ENCODE results near the gene SERPINB10.
"Not testable (repeated sequence)": the region's sequence is repeated elsewhere in the genome, so short reads cannot be mapped to it uniquely, and the experiment has no call there.

Gene SERPINB10

GRCh38 chr18:63892566-63892965, 15.2 kb upstream of the SERPINB10 start:
- DNase-seq (ENCODE audit: low read depth in 2 of 2): no peak

- no peak for DNase-seq (ENCODE audit: low read depth in 2 of 2)
Observed at GRCh38 chr18:63894106-63894772, 13.5 kb upstream of the SERPINB10 start.

GRCh38 chr18:63895190-63895589, 12.6 kb upstream of the SERPINB10 start:
- no peak for DNase-seq (ENCODE audit: low read depth in 2 of 2)

- no peak for DNase-seq (ENCODE audit: low read depth in 2 of 2)
Observed at GRCh38 chr18:63897072-63897471, 10.7 kb upstream of the SERPINB10 start.

- no peak for DNase-seq (ENCODE audit: low read depth in 2 of 2)
Observed at GRCh38 chr18:63899206-63899605, 8.6 kb upstream of the SERPINB10 start.

GRCh38 chr18:63903851-63904570, 3.7 kb upstream of the SERPINB10 start:
- no peak for DNase-seq (ENCODE audit: low read depth in 2 of 2)

- DNase-seq (ENCODE audit: low read depth in 2 of 2): no peak
Observed at GRCh38 chr18:63904694-63905093, 3.1 kb upstream of the SERPINB10 start.

- DNase-seq (ENCODE audit: low read depth in 2 of 2): no peak
Observed at GRCh38 chr18:63905361-63905760, 2.4 kb upstream of the SERPINB10 start.

- DNase-seq (ENCODE audit: low read depth in 2 of 2): no peak
Observed at GRCh38 chr18:63906056-63906455, 1.7 kb upstream of the SERPINB10 start.

GRCh38 chr18:63908858-63909257, 1.1 kb downstream of the SERPINB10 start:
- no peak for DNase-seq (ENCODE audit: low read depth in 2 of 2)

GRCh38 chr18:63909870-63910269, 2.1 kb downstream of the SERPINB10 start:
- no peak for DNase-seq (ENCODE audit: low read depth in 2 of 2)

- no peak for DNase-seq (ENCODE audit: low read depth in 2 of 2)
Observed at GRCh38 chr18:63917817-63918216, 10.1 kb downstream of the SERPINB10 start.

- DNase-seq (ENCODE audit: low read depth in 2 of 2): no peak
Observed at GRCh38 chr18:63922049-63922448, 14.3 kb downstream of the SERPINB10 start.

- DNase-seq (ENCODE audit: low read depth in 2 of 2): no peak
Observed at GRCh38 chr18:63924551-63924950, 16.8 kb downstream of the SERPINB10 start.

GRCh38 chr18:63928331-63928730, 20.6 kb downstream of the SERPINB10 start:
- DNase-seq (ENCODE audit: low read depth in 2 of 2): no peak

- DNase-seq (ENCODE audit: low read depth in 2 of 2): not testable (repeated sequence)
Observed at GRCh38 chr18:63929369-63929768, 21.6 kb downstream of the SERPINB10 start.

GRCh38 chr18:63930773-63931354, 23.1 kb downstream of the SERPINB10 start:
- no peak for DNase-seq (ENCODE audit: low read depth in 2 of 2)

- peak; percentile 39 to 54 for DNase-seq (ENCODE audit: low read depth in 2 of 2)
Observed at GRCh38 chr18:63936156-63936931, 28.6 kb downstream of the SERPINB10 start.

- no peak for DNase-seq (ENCODE audit: low read depth in 2 of 2)
Observed at GRCh38 chr18:63936932-63937393, 29.2 kb downstream of the SERPINB10 start.

GRCh38 chr18:63940008-63940407, 32.2 kb downstream of the SERPINB10 start:
- DNase-seq (ENCODE audit: low read depth in 2 of 2): no peak

- not testable (repeated sequence) for DNase-seq (ENCODE audit: low read depth in 2 of 2)
Observed at GRCh38 chr18:63940543-63941050, 32.8 kb downstream of the SERPINB10 start.

All from stimulated activated CD8-positive, alpha-beta memory T cell treated with anti-CD3 and anti-CD28 coated beads, Interleukin-2, amount 100 ng/mL, for 48 hours (primary cell).